GM23338 (cell line): ENCODE data around the gene RGS17. TPM values are rescaled to one million over a fixed set of nuclear protein-coding genes. Genes with fewer than 3 reads are reported as not detected.
A peak's percentile ranks its signal among the peaks of the same experiment; 100 is the strongest.

Experiments
- ATAC-seq: fragments of 200-7000 bp; cut with Tn5 transposase; 3 replicates; pipeline ENCODE4 v1.9.1; 2020
- DNase-seq: peaks from one replicate; pipeline ENCODE4 v3.0.0-alpha.2; 2015; ENCODE audit warnings: low spot score
- H2AFZ ChIP-seq: fragments of 200-600 bp; sonication (generic); 2 replicates; pipeline ENCODE4 v1.8.0; 2016; ENCODE audit warnings: antibody characterized with exemption, mild to moderate bottlenecking, moderate library complexity
- H3F3A ChIP-seq: fragments of 200-600 bp; sonication (generic); replicated peaks from 2 replicates; pipeline ENCODE4 v1.8.0; 2017; ENCODE audit warnings: antibody characterized with exemption, mixed run types, low read depth
- H3K27ac ChIP-seq: fragments of 200-600 bp; sonication (generic); 2 replicates; pipeline ENCODE4 v1.6.1; 2016; ENCODE audit warnings: low read depth
- H3K27me3 ChIP-seq: fragments of 200-600 bp; sonication (generic); 2 replicates; pipeline ENCODE4 v1.8.0; 2016; ENCODE audit warnings: mild to moderate bottlenecking, mixed run types, moderate library complexity; ENCODE audit not compliant: insufficient read depth
- H3K36me3 ChIP-seq: fragments of 200-600 bp; sonication (generic); 2 replicates; pipeline ENCODE4 v1.8.0; 2016; ENCODE audit warnings: mild to moderate bottlenecking; ENCODE audit not compliant: insufficient read depth
- H3K4me1 ChIP-seq: fragments of 200-600 bp; sonication (generic); 2 replicates; pipeline ENCODE4 v1.8.0; 2016; ENCODE audit warnings: mild to moderate bottlenecking, moderate library complexity; ENCODE audit not compliant: insufficient read depth
- H3K4me2 ChIP-seq: fragments of 200-600 bp; sonication (generic); 2 replicates; pipeline ENCODE4 v1.7.1; 2017; ENCODE audit warnings: mixed run types
- H3K4me3 ChIP-seq: fragments of 200-600 bp; sonication (generic); 2 replicates; pipeline ENCODE4 v1.6.1; 2016; ENCODE audit warnings: mixed run types
- H3K79me2 ChIP-seq: fragments of 200-600 bp; sonication (generic); replicated peaks from 2 replicates; pipeline ENCODE4 v1.8.0; 2017; ENCODE audit warnings: mild to moderate bottlenecking; ENCODE audit not compliant: insufficient read depth
- H3K9me2 ChIP-seq: fragments of 200-600 bp; sonication (generic); 2 replicates; pipeline ENCODE4 v1.8.0; 2017; ENCODE audit not compliant: insufficient read depth
- H4K20me1 ChIP-seq: fragments of 200-600 bp; sonication (generic); replicated peaks from 2 replicates; pipeline ENCODE4 v1.8.0; 2017; ENCODE audit warnings: mild to moderate bottlenecking; ENCODE audit not compliant: insufficient read depth
- H3K27ac Mint-ChIP-seq: 2 replicates; pipeline ENCODE4 v1.8.0; 2020; ENCODE audit warnings: inconsistent platforms, mild to moderate bottlenecking, moderate library complexity, mixed read lengths
- H3K27me3 Mint-ChIP-seq: 3 replicates; pipeline ENCODE4 v1.8.0; 2022; ENCODE audit warnings: low read depth, mild to moderate bottlenecking, moderate library complexity, mixed read lengths, inconsistent platforms; ENCODE audit not compliant: insufficient read depth, poor library complexity
- H3K36me3 Mint-ChIP-seq: 3 replicates; pipeline ENCODE4 v1.8.0; 2021; ENCODE audit warnings: low read depth, mild to moderate bottlenecking, inconsistent platforms, moderate library complexity, mixed read lengths
- H3K4me1 Mint-ChIP-seq: 3 replicates; pipeline ENCODE4 v1.8.0; 2020; ENCODE audit warnings: mild to moderate bottlenecking, inconsistent platforms, mixed read lengths
- H3K4me3 Mint-ChIP-seq: 3 replicates; pipeline ENCODE4 v1.8.0; 2021; ENCODE audit warnings: moderate library complexity, mild to moderate bottlenecking, inconsistent platforms, mixed read lengths
- H3K9me3 Mint-ChIP-seq: 3 replicates; pipeline ENCODE4 v1.8.0; 2020; ENCODE audit warnings: moderate library complexity, mild to moderate bottlenecking, inconsistent platforms, mixed read lengths
- ETS1 ChIP-seq: IDR thresholded peaks from 2 replicates; pipeline ENCODE4 v1.6.1; 2016; ENCODE audit warnings: antibody characterized with exemption
- JUNB ChIP-seq: IDR thresholded peaks from one replicate; pipeline ENCODE4 v1.6.1; 2016; ENCODE audit warnings: antibody characterized with exemption; ENCODE audit not compliant: unreplicated experiment
- NANOG ChIP-seq: IDR thresholded peaks from 2 replicates; pipeline ENCODE4 v1.6.1; 2016; ENCODE audit warnings: antibody characterized with exemption, borderline replicate concordance
- POLR2AphosphoS5 ChIP-seq: IDR thresholded peaks from 2 replicates; pipeline ENCODE4 v1.6.1; 2016; ENCODE audit warnings: antibody characterized with exemption, low read depth
- STAT1 ChIP-seq: IDR thresholded peaks from one replicate; pipeline ENCODE4 v1.6.1; 2016; ENCODE audit warnings: antibody characterized with exemption; ENCODE audit not compliant: unreplicated experiment
- ZNF114 ChIP-seq: fragments of 250-450 bp; sonication (Bioruptor Pico); IDR thresholded peaks from 2 replicates; pipeline ENCODE4 v1.5.0; 2020; ENCODE audit warnings: mild to moderate bottlenecking, moderate library complexity
- ZNF462 ChIP-seq: fragments of 250-450 bp; sonication (Bioruptor Pico); IDR thresholded peaks from 2 replicates; pipeline ENCODE4 v1.5.0; 2020; ENCODE audit warnings: mild to moderate bottlenecking, moderate library complexity
- polyA plus RNA-seq: library from polyadenylated mRNA; unstranded; fragments of >200 nt; fragmentation: Nextera tagmentation; extraction: Ambion mirVana; gene quantifications from 2 replicates; pipeline ENCODE4 v1.2.1, GENCODE V29; 2016
- total RNA-seq: library from RNA; depleted of rRNA; stranded (reverse); fragments of >200 nt; shearing (Covaris generic); gene quantifications from 2 replicates; pipeline ENCODE4 v1.2.3, GENCODE V29; 2014
- TF ChIP-seq, protein P1 (sequence below): IDR thresholded peaks from one replicate; pipeline ENCODE4 v1.6.1; 2018; ENCODE audit warnings: antibody characterized with exemption; ENCODE audit not compliant: unreplicated experiment

Gene RGS17
- total and polyA plus RNA-seq, 2 experiments from 2014 or later: 12.1 to 12.3 TPM

GRCh38 chr6:153150371-153150751, 19.3 kb upstream of the RGS17 start:
- peak overlapping the region; percentile 56; the same call in 1 of the 2 replicates for H2AFZ ChIP-seq

More at GRCh38 chr6:153150371-153150751, 19.3 kb upstream of the RGS17 start:
- ATAC-seq: no peak; the same call in 2 of the 3 replicates
- no peaks in the 10 kb centered on the region for H3K36me3 ChIP-seq
- H4K20me1 ChIP-seq: no peaks in the 10 kb centered on the region
- H3K4me3 ChIP-seq: no peak overlapping the region
- no peaks in the 10 kb centered on the region for H3F3A ChIP-seq
- H3K27me3 ChIP-seq: no peaks in the 10 kb centered on the region
- Mint-ChIP-seq H3K9me3 (no peaks in the 10 kb centered on the region), H3K27me3 (no peaks in the 10 kb centered on the region), H3K4me3 (no peak overlapping the region), H3K36me3 (no peaks in the 10 kb centered on the region), H3K4me1 (peaks cover 3% of the 10 kb centered on the region), H3K27ac (no peak overlapping the region)
- H3K4me1 ChIP-seq: no peaks in the 10 kb centered on the region
- no peak for TF ChIP-seq NANOG
- no peak for TF ChIP-seq ZNF114 (CRISPR knock-in tag)
- TF ChIP-seq STAT1: no peak
- TF ChIP-seq, protein P1, sequence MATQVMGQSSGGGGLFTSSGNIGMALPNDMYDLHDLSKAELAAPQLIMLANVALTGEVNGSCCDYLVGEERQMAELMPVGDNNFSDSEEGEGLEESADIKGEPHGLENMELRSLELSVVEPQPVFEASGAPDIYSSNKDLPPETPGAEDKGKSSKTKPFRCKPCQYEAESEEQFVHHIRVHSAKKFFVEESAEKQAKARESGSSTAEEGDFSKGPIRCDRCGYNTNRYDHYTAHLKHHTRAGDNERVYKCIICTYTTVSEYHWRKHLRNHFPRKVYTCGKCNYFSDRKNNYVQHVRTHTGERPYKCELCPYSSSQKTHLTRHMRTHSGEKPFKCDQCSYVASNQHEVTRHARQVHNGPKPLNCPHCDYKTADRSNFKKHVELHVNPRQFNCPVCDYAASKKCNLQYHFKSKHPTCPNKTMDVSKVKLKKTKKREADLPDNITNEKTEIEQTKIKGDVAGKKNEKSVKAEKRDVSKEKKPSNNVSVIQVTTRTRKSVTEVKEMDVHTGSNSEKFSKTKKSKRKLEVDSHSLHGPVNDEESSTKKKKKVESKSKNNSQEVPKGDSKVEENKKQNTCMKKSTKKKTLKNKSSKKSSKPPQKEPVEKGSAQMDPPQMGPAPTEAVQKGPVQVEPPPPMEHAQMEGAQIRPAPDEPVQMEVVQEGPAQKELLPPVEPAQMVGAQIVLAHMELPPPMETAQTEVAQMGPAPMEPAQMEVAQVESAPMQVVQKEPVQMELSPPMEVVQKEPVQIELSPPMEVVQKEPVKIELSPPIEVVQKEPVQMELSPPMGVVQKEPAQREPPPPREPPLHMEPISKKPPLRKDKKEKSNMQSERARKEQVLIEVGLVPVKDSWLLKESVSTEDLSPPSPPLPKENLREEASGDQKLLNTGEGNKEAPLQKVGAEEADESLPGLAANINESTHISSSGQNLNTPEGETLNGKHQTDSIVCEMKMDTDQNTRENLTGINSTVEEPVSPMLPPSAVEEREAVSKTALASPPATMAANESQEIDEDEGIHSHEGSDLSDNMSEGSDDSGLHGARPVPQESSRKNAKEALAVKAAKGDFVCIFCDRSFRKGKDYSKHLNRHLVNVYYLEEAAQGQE: no peak
- no peak for TF ChIP-seq POLR2AphosphoS5
- no peak for TF ChIP-seq ZNF462
- TF ChIP-seq ETS1: no peak
- TF ChIP-seq JUNB: no peak
- DNase-seq: no peak
- peaks cover 6% of the 10 kb centered on the region; the same call in 1 of the 2 replicates for H3K9me2 ChIP-seq
- H3K27ac ChIP-seq: no peak overlapping the region
- no peak overlapping the region for H3K4me2 ChIP-seq
- H3K79me2 ChIP-seq: no peaks in the 10 kb centered on the region
